Right renal pelvis (tissue), 4 donors: ENCODE data around the gene TMEM130. TPM values are rescaled to one million over a fixed set of nuclear protein-coding genes. Genes with fewer than 3 reads are reported as not detected.

Experiments used
- DNase-seq, 4 donors: peaks; one replicate each; pipeline ENCODE4 v3.0.0-alpha.2; 2013; ENCODE audit warnings: low read depth in 4 of 4, low spot score in 3 of 4, missing footprints in 1 of 4
- polyA plus RNA-seq, 4 donors: library from polyadenylated mRNA; unstranded; fragments of 120-200 nt; gene quantifications; one replicate each; pipeline ENCODE4 v1.2.1, GENCODE V29; 2013; ENCODE audit not compliant: insufficient read length in 4 of 4

TMEM130 gene, protein sequence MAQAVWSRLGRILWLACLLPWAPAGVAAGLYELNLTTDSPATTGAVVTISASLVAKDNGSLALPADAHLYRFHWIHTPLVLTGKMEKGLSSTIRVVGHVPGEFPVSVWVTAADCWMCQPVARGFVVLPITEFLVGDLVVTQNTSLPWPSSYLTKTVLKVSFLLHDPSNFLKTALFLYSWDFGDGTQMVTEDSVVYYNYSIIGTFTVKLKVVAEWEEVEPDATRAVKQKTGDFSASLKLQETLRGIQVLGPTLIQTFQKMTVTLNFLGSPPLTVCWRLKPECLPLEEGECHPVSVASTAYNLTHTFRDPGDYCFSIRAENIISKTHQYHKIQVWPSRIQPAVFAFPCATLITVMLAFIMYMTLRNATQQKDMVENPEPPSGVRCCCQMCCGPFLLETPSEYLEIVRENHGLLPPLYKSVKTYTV
- polyA plus RNA-seq: 1 to 10 TPM; 3.9 to 5.9 (median 5.2) TPM

DNA sequence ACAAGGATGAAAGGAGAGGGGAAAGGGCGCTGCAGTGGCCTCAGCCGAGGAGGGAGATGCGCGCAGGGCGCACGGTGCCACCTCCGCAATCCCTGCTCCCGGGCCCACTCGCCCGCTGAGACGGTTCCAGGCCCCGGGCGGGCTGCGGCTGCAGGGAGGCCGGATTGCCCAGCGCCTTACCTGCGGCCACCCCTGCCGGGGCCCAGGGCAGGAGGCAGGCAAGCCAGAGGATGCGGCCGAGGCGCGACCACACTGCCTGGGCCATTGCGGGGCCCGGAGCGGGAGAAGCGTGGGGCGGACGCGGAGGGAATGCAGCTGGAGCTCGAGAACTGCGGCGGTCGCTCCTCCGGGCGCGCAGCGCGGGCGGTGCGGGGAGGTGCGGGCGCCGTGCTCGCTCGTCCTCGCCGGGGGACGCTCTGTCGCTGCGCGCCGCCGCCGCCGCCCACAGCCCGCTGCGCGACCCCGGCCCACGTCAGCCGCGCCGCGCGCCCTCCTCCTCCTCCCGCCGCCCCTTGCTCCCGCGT lies at the start of gene TMEM130:
TMEM130 (minus strand) TSS at position 418 of the 524 bp plus-strand sequence; CDS start at position 265, 153 bp downstream.
- no peak for DNase-seq

DNA sequence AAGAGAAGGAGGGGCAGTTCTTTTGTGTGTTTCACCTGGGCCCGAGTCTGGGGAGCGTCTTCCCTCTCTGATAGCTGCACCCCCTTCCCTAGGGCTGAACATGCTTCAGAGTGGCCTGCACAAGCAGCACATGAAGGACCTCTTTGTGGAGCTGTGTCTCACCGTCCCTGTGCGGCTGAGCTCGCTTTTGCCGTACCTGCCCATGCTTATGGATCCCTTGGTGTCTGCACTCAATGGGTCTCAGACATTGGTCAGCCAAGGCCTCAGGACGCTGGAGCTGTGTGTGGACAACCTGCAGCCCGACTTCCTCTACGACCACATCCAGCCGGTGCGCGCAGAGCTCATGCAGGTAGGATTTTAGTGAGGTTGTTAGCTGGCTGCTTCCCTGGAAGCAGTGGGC lies 47.5 kb upstream of the TMEM130 start:
- no peak for DNase-seq

- DNase-seq: no peak
Measured at GRCh38 chr7:98913612-98914011, 43.8 kb upstream of the TMEM130 start.

- DNase-seq: no peak
Measured at GRCh38 chr7:98913026-98913425, 43.2 kb upstream of the TMEM130 start.

DNA sequence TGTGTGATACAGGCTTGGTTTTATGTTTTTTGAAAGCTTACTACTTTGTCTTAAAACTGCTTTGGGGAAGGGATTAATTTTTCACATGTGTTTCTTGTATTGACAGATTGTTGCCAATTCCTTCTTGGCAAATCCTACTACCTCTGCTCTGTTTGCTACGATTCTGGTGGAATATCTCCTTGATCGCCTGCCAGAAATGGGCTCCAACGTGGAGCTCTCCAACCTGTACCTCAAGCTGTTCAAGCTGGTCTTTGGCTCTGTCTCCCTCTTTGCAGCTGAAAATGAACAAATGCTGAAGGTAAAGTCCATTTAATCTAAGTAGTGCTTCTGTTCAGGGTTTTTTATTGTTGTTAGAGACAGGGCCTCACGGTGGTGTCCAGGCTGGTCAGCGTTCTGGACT lies 42.1 kb upstream of the TMEM130 start:
- DNase-seq: no peak

DNA sequence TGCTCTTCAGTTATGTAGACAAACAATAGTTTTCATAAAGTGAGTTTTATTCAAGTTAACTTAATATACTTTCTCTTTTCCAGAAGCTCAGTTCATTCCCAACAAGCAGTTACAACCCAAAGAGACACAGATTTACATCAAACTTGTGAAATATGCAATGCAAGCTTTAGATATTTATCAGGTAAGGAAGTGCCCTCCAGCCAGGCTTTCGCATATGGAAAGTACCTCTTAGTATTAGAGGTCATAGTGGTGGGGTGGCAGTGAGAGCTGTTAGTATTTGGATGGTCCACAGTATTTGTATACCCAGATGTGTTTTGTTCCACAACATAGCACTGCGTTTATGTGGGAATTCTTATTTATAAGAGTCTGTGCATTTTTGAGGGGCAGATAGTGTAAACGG lies 40.6 kb upstream of the TMEM130 start:
- DNase-seq: no peak

- no peak for DNase-seq
Measured at GRCh38 chr7:98909487-98909886, 39.7 kb upstream of the TMEM130 start.

GRCh38 chr7:98908585-98908984 lies 38.8 kb upstream of the TMEM130 start:
- no peak for DNase-seq

GRCh38 chr7:98907570-98907969 lies 37.8 kb upstream of the TMEM130 start:
- no peak for DNase-seq

DNA sequence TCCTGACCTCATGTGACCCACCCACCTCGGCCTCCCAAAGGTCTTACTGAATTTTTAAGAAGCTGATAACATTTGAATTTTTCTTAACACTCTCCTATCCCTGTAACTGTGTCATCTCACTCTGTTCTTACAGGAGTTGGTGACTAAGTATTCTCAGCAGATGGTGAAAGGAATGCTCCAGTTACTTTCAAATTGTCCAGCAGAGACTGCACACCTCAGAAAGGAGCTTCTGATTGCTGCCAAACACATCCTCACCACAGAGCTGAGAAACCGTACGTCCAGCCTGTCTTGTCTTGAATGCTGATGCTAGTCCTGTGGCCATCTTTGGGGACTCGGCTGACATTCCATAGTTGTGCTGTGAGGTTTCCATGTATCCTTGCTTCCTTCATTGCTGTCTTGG lies 33.4 kb upstream of the TMEM130 start:
- no peak for DNase-seq

GRCh38 chr7:98902523-98902922 lies 32.7 kb upstream of the TMEM130 start:
- no peak for DNase-seq

- DNase-seq: no peak
Measured at GRCh38 chr7:98900815-98901214, 31.0 kb upstream of the TMEM130 start.

DNA sequence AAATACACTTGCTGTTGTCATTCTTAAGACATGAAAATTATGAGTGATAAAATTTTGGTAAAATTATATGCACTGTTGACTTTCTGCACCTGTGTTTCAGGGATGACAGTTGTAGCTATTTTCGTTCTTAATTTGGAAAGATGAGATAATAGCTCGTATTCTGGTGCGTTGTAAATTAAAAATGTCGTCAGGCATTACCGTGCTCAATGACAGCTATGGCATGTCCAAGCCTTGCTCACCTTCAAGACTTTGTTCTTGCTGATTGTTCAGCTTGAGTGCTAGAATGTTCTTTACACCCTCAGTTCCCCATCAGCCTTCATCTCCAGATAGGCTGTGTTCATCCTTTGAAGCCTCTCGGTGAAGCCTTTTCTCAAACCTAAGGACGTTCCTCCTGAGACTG lies 30.0 kb upstream of the TMEM130 start:
- DNase-seq: no peak

GRCh38 chr7:98892609-98893008 lies 22.8 kb upstream of the TMEM130 start:
- DNase-seq: no peak

GRCh38 chr7:98887038-98887437 lies 17.2 kb upstream of the TMEM130 start:
- no peak for DNase-seq

- no peak for DNase-seq
Measured at GRCh38 chr7:98884416-98884815, 14.6 kb upstream of the TMEM130 start.

DNA sequence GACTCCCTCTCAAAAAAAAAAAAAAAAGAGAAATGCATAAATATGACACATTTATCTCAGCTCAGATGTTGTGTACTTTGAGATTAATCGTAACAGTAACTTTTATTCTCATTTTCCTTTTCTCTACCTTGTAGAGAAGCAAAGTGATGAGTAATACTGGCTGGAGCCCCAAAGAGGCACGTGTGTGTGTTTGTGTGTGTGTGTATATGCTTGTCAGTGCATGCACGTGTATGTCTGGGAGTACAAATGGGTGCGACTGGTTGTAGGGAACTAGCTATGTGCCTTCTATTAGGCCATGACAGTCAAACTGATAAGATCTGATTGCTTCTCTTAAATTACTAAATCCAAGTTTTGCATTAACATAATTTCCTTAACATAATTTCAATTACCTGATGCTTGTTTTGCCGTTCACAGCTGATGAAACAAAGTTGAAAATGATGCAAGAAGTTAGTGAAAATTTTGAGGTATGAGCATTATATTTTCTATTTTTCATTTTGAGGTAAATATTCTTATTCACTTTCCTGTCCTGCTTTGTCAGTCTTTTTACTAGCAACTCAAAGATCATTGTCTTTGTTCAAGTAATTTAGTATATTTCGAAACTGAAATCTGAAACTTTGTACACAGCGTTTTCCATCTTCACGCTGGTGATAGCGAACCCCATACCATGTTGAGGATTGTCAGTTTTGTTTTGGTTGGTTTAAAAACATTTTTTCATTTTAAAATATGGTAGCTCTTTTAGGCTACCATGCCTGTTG lies 11.9 kb upstream of the TMEM130 start:
- no peak for DNase-seq

DNA sequence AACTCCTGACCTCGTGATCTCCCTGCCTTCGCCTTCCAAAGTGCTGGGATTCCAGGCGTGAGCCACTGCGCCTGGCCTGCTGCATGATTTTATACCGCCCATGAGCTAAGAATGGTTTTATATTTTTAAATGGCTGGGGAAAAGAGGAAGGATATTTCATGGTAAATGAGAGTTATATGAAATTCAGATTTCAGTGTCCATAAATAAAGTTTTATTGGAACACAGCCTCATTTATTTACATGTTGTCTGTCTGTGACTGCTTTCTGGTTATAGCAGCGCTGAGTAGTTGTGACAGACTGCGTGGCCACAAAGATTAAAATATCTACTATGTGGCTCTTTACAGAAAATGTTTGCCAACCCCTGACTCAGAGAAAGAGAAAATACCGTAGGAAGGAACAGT lies 10.7 kb upstream of the TMEM130 start:
- DNase-seq: no peak

GRCh38 chr7:98879979-98880315 lies 10.1 kb upstream of the TMEM130 start:
- no peak for DNase-seq

DNA sequence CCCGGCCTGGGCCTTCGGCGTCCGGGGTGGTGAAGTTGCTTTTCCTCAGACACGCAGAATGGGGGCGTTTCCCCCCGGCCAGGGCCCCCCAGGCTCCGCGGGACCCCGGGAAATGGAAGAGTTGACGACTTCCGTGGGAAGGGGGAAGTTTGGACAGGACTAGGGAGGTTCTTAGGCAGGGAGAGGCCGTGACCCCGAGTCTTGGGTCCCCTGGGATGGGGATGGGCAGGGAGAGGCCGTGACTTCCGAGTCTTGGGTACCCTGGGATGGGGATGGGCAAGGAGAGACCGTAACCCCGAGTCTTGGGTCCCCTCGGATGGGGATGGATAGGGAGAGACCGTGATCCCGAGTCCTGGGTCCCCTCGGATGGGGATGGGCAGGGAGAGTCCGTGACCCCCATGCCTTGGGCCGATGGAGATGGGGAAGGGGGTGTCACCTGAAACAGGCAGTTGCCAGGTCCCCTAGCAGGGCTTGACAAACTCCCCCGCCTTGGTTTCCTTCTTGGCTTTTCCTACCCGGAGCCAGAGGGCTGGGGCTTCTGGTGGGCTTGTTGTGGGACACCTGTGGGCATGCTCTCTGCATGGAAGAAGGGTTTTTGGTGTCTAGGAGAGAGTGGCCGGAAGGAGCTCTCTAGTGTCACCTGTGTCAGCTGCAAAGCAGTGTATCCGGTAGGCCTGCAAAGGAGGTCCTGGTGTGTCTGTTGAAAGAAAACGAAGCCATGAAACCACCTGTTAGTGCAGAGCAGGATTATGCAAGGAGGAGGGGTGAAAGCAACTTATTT lies 9.6 kb upstream of the TMEM130 start:
- DNase-seq: no peak
